ENCODE results near the gene CCDC159. TPM values are rescaled to one million over a fixed set of nuclear protein-coding genes. Genes with fewer than 3 reads are reported as not detected.
A peak's percentile ranks its signal among the peaks of the same experiment; 100 is the strongest.
"Not testable (repeated sequence)": the region's sequence is repeated elsewhere in the genome, so short reads cannot be mapped to it uniquely, and the experiment has no call there.

CCDC159 gene
- total and polyA plus RNA-seq, 3 donors from 2014 or later: 41.3 to 99.0 (median 59.8) TPM

GRCh38 chr19:11338569-11339253, 7.6 kb upstream of the CCDC159 start:
- intact Hi-C loops (cut with DNase I; ENCODE audit: low total_unique reads): no loop called here
- Histone ChIP-seq H3K27ac (peak overlapping the region; percentile 52 to 76), H3K36me3 (ENCODE audit: low read depth, missing control alignments) (no peaks in the 10 kb centered on the region), H3K4me3 (peak overlapping the region; percentile 61 to 65), H3K27me3 (no peaks in the 10 kb centered on the region), H3K4me1 (peaks cover 13% of the 10 kb centered on the region), H3K9me3 (no peaks in the 10 kb centered on the region)
- 27 to 37% methylated on average over 19 to 21 of the region's 21 CpGs for WGBS, 2 donors
- no peak for DNase-seq
- TF ChIP-seq CTCF (IDR thresholded peaks at IDR 0.05): no peak
- TF ChIP-seq POLR2A (IDR thresholded peaks at IDR 0.05): no peak

- Histone ChIP-seq H3K27ac (peak within 1 kb of the TSS; percentile 52 to 76), H3K9me3 (no peaks in the 10 kb centered on the region), H3K27me3 (no peaks in the 10 kb centered on the region), H3K4me3 (peak within 1 kb of the TSS; percentile 61 to 65), H3K4me1 (peaks cover 13% of the 10 kb centered on the region), H3K36me3 (ENCODE audit: low read depth, missing control alignments) (no peaks in the 10 kb centered on the region)
- intact Hi-C loops (cut with DNase I; ENCODE audit: low total_unique reads): no loop called here
- TF ChIP-seq CTCF (IDR thresholded peaks at IDR 0.05) (no peak), POLR2A (IDR thresholded peaks at IDR 0.05) (no peak)
- DNase-seq: peak; percentile 91
- 6 to 9% methylated on average over 32 to 53 of the region's 53 CpGs for WGBS, 2 donors
Measured at GRCh38 chr19:11339254-11340098, 6.8 kb upstream of the CCDC159 start, which contains the start of gene RAB3D. RAB3D (minus strand) TSS chr19:11339657; CDS start chr19:11337399, 2,258 bp downstream.

GRCh38 chr19:11340099-11340467, 6.2 kb upstream of the CCDC159 start:
- WGBS, 2 donors: 68 to 82% methylated on average over 8 of the region's 8 CpGs
- Histone ChIP-seq H3K4me3 (peak overlapping the region in 1 of 2 donors; percentile 65), H3K4me1 (peaks cover 17% of the 10 kb centered on the region)
- H3K27me3 ChIP-seq; intact Hi-C loops (cut with DNase I; ENCODE audit: low total_unique reads); H3K9me3 ChIP-seq; DNase-seq; H3K36me3 ChIP-seq (ENCODE audit: low read depth, missing control alignments); H3K27ac ChIP-seq: not testable (repeated sequence)

GRCh38 chr19:11342429-11342828, 3.9 kb upstream of the CCDC159 start:
- H3K36me3 ChIP-seq (ENCODE audit: low read depth, missing control alignments): no peaks in the 10 kb centered on the region
- H3K27ac ChIP-seq: no peak overlapping the region
- TF ChIP-seq POLR2A (IDR thresholded peaks at IDR 0.05) (no peak), CTCF (IDR thresholded peaks at IDR 0.05) (no peak)
- H3K9me3 ChIP-seq: no peaks in the 10 kb centered on the region
- H3K27me3 ChIP-seq: no peaks in the 10 kb centered on the region
- no peak overlapping the region for H3K4me3 ChIP-seq
- H3K4me1 ChIP-seq: peaks cover 23% of the 10 kb centered on the region
- WGBS, 2 donors: 93 to 98% methylated on average over 3 of the region's 3 CpGs
- DNase-seq: no peak
- intact Hi-C loops (cut with DNase I; ENCODE audit: low total_unique reads): no loop called here

GRCh38 chr19:11345122-11345803, 1.1 kb upstream of the CCDC159 start:
- Histone ChIP-seq H3K27me3 (no peaks in the 10 kb centered on the region), H3K27ac (peak overlapping the region in 1 of 2 donors; percentile 57), H3K4me3 (peak overlapping the region; percentile 61 to 68), H3K4me1 (peaks cover 9% of the 10 kb centered on the region), H3K9me3 (no peaks in the 10 kb centered on the region), H3K36me3 (ENCODE audit: low read depth, missing control alignments) (no peaks in the 10 kb centered on the region)
- WGBS, 2 donors: 40 to 41% methylated on average over 13 to 15 of the region's 15 CpGs
- TF ChIP-seq POLR2A (IDR thresholded peaks at IDR 0.05) (no peak), CTCF (IDR thresholded peaks at IDR 0.05) (no peak)
- DNase-seq: no peak
- intact Hi-C loops (cut with DNase I; ENCODE audit: low total_unique reads): no loop called here

Data from testis (tissue), 3 donors.